ENCODE results near the gene LACTB. TPM values are rescaled to one million over a fixed set of nuclear protein-coding genes. Genes with fewer than 3 reads are reported as not detected.

LACTB gene
- total and polyA plus RNA-seq, 8 donors: 4.8 to 11.2 (median 6.6) TPM

DNA sequence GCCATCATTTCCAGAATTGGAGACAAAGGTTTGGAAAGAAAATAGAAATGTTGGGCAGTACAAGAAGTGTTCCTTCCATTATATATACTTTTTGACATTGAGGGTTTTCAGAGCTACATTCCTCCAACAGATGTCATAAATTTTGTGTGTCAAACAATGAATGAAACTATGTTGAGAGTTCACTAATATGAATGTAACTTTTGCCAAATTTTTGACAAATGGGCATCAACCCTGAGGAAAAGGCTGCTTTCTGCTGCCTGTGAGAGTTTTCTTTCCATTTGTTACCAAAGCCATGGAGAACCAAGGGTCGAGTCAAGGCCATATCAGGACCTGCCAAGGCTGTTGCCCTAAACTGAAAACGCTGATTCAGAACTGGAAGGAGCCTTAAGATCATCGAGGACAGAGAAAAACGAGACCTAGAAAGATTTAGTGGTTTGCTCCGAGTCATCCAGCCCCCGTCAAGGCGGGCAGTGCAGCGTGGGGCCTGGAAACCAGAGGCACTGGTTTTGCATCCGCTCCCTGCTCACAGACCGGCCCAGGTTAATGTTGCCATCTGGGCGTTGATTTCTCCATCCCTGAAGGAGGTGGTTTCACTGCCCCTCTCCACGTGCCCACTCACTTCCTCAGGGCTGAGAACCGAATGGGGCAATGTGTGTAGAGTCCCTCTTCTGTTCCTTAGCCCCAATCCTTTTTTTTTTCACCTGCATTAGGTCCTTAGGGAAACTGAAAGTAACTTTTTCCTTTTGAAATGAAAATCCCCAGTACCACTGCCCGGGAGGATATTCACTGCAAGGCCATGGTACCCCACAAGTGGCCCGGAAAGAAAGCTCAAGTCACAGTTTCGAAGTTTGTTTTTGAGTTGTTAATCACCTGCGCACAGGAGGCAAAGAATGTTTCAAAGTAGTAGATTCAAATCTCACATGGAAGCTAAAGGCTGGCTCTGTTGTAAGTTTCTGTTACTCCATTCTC, 46.4 kb upstream of the LACTB start:
- no peaks in the 10 kb centered on the region for H3K27me3 ChIP-seq
- H3K4me1 ChIP-seq: peaks cover 0 to 3% (median 0%) of the 10 kb centered on the region in 3 donors
- TF ChIP-seq CTCF (IDR thresholded peaks at IDR 0.05): no peak
- peaks cover 0 to 7% (median 0%) of the 10 kb centered on the region in 3 donors for H3K36me3 ChIP-seq
- no peak for FAIRE-seq
- peak overlapping the region in 1 of 4 donors; percentile 3 for H3K27ac ChIP-seq
- no peak for DNase-seq
- no peak overlapping the region for H3K4me3 ChIP-seq
- WGBS, 2 donors: 63 to 73% methylated on average over 17 of the region's 17 CpGs
- peak in 3 of 4 donors; percentile 11 to 49 (median 17) for ATAC-seq
- H3K9me3 ChIP-seq: no peaks in the 10 kb centered on the region
- intact Hi-C loops (cut with DNase I): no loop called here

GRCh38 chr15:63075984-63076713, 45.5 kb upstream of the LACTB start:
- H3K36me3 ChIP-seq: peaks cover 0 to 4% (median 0%) of the 10 kb centered on the region in 3 donors
- intact Hi-C loops (cut with DNase I): no loop called here
- ATAC-seq: no peak
- peaks cover 0 to 3% (median 0%) of the 10 kb centered on the region in 3 donors for H3K4me1 ChIP-seq
- TF ChIP-seq CTCF (IDR thresholded peaks at IDR 0.05): no peak
- DNase-seq: no peak
- no peaks in the 10 kb centered on the region for H3K9me3 ChIP-seq
- no peak overlapping the region for H3K4me3 ChIP-seq
- FAIRE-seq: no peak
- no peaks in the 10 kb centered on the region for H3K27me3 ChIP-seq
- peak overlapping the region in 1 of 4 donors; percentile 3 for H3K27ac ChIP-seq
- WGBS, 2 donors: 56 to 67% methylated on average over 12 of the region's 12 CpGs

DNA sequence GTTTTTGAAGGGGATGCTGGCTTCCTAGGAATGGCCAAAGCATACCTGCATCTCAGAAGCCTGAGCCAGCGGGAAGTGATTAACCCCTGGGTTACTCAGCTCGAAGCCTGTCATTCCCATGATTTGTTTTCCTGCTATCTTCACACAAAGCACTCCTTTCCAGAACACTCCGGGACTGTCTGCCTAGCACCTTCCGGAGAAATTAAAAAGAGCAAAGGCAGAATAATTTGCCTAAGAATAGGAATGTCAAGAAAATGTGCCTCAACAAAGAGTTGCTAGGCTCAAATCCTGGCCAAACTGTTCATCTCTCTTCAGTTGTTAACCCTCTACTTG, 45.0 kb upstream of the LACTB start:
- FAIRE-seq (no peak), ATAC-seq (no peak), DNase-seq (no peak)
- Histone ChIP-seq H3K4me1 (peaks cover 0 to 3% (median 0%) of the 10 kb centered on the region in 3 donors), H3K4me3 (no peak overlapping the region), H3K9me3 (no peaks in the 10 kb centered on the region), H3K36me3 (no peaks in the 10 kb centered on the region), H3K27ac (no peak overlapping the region), H3K27me3 (no peaks in the 10 kb centered on the region)
- intact Hi-C loops (cut with DNase I): no loop called here
- no peak for TF ChIP-seq CTCF (IDR thresholded peaks at IDR 0.05)
- WGBS, 2 donors: 73 to 79% methylated on average over 4 of the region's 4 CpGs

DNA sequence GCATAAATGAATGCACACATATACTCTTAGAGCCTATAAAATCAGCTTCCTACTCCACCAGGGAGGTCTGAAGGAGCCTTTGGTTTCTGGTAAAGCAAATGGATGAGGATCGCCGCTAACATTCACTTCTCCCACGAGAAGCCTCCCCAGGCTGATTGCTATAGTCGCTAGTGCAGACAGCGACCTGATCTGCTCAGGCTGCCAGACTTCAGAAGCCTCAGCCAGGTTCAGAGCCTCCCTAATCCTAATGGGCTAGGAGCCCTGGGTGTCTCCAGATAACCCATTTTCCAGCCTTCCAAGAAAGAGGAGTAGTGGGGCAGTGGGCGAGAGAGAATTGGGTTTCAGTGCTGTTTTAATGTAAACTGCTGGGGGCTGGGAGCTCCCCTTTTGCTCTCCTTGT, 43.7 kb upstream of the LACTB start:
- no peak for TF ChIP-seq CTCF (IDR thresholded peaks at IDR 0.05)
- H3K4me3 ChIP-seq: no peak overlapping the region
- 77 to 79% methylated on average over 6 of the region's 6 CpGs for WGBS, 2 donors
- intact Hi-C loops (cut with DNase I): no loop called here
- no peaks in the 10 kb centered on the region for H3K27me3 ChIP-seq
- no peak for FAIRE-seq
- no peak for ATAC-seq
- no peaks in the 10 kb centered on the region for H3K36me3 ChIP-seq
- DNase-seq: no peak
- no peak overlapping the region for H3K27ac ChIP-seq
- peaks cover 0 to 3% (median 0%) of the 10 kb centered on the region in 3 donors for H3K4me1 ChIP-seq
- H3K9me3 ChIP-seq: no peaks in the 10 kb centered on the region

All from pancreas (tissue), 10 donors.